Mucosa of rectum (tissue), 2 donors: ENCODE results near the gene SF1.

Experiments used
- H3K27ac ChIP-seq, 2 donors: one replicate each; pipeline ENCODE4 v1.7.0; 2013; ENCODE audit warnings: inconsistent platforms in 2 of 2, low read depth in 2 of 2, low read length in 2 of 2
- H3K27me3 ChIP-seq, 2 donors: one replicate each; pipeline ENCODE4 v1.7.0; 2013; ENCODE audit warnings: low read length in 2 of 2; ENCODE audit not compliant: control insufficient read depth in 2 of 2, insufficient read depth in 2 of 2
- H3K36me3 ChIP-seq, 2 donors: one replicate each; pipeline ENCODE4 v1.7.0; 2013; ENCODE audit warnings: low read length in 2 of 2; ENCODE audit not compliant: control insufficient read depth in 2 of 2, insufficient read depth in 2 of 2
- H3K4me1 ChIP-seq, 2 donors: one replicate each; pipeline ENCODE4 v1.7.0; 2013; ENCODE audit warnings: low read length in 2 of 2, mild to moderate bottlenecking in 1 of 2; ENCODE audit not compliant: control insufficient read depth in 2 of 2, insufficient read depth in 2 of 2
- H3K4me3 ChIP-seq, 2 donors: one replicate each; pipeline ENCODE4 v1.7.0; 2013; ENCODE audit warnings: low read length in 2 of 2
- H3K9ac ChIP-seq, 2 donors: one replicate each; pipeline ENCODE4 v1.7.0; 2013; ENCODE audit warnings: low read length in 2 of 2, low read depth in 1 of 2, mild to moderate bottlenecking in 1 of 2
- H3K9me3 ChIP-seq, 2 donors: one replicate each; pipeline ENCODE4 v1.7.0; 2013; ENCODE audit warnings: low read length in 2 of 2; ENCODE audit not compliant: control insufficient read depth in 2 of 2
- donor health status: healthy.
- donor health status: Normal muscosa, but diverticular disease.

The SF1 gene

GRCh38 chr11:64736654-64737053, 41.7 kb downstream of the SF1 start:
- H3K27ac ChIP-seq = no peak overlapping the region
- H3K36me3 ChIP-seq = peaks cover 0 to 2% of the 10 kb centered on the region in 2 donors
- H3K27me3 ChIP-seq = peaks cover 6 to 15% of the 10 kb centered on the region in 2 donors
- no peak overlapping the region for H3K4me3 ChIP-seq
- no peaks in the 10 kb centered on the region for H3K9me3 ChIP-seq
- no peak overlapping the region for H3K9ac ChIP-seq
- no peaks in the 10 kb centered on the region for H3K4me1 ChIP-seq

- H3K4me1 ChIP-seq = no peaks in the 10 kb centered on the region
- no peaks in the 10 kb centered on the region for H3K9me3 ChIP-seq
- no peak overlapping the region for H3K27ac ChIP-seq
- peaks cover 5 to 9% of the 10 kb centered on the region in 2 donors for H3K27me3 ChIP-seq
- H3K36me3 ChIP-seq = peaks cover 0 to 2% of the 10 kb centered on the region in 2 donors
- no peak overlapping the region for H3K4me3 ChIP-seq
- no peak overlapping the region for H3K9ac ChIP-seq
Measured at GRCh38 chr11:64735725-64736259, 42.5 kb downstream of the SF1 start.

- H3K9me3 ChIP-seq = no peaks in the 10 kb centered on the region
- no peak overlapping the region for H3K9ac ChIP-seq
- no peaks in the 10 kb centered on the region for H3K4me1 ChIP-seq
- H3K27ac ChIP-seq = no peak overlapping the region
- peaks cover 2 to 7% of the 10 kb centered on the region in 2 donors for H3K27me3 ChIP-seq
- H3K4me3 ChIP-seq = no peak overlapping the region
- H3K36me3 ChIP-seq = peaks cover 0 to 2% of the 10 kb centered on the region in 2 donors
Measured at GRCh38 chr11:64734811-64735724, 43.3 kb downstream of the SF1 start.

GRCh38 chr11:64731601-64732000, 46.7 kb downstream of the SF1 start:
- H3K9ac ChIP-seq = no peak overlapping the region
- no peaks in the 10 kb centered on the region for H3K4me1 ChIP-seq
- peaks cover 0 to 4% of the 10 kb centered on the region in 2 donors for H3K27me3 ChIP-seq
- H3K4me3 ChIP-seq = no peak overlapping the region
- no peaks in the 10 kb centered on the region for H3K9me3 ChIP-seq
- H3K36me3 ChIP-seq = no peaks in the 10 kb centered on the region
- H3K27ac ChIP-seq = no peak overlapping the region

- Histone ChIP-seq H3K9me3 (no peaks in the 10 kb centered on the region), H3K9ac (no peak overlapping the region), H3K27me3 (peaks cover 0 to 4% of the 10 kb centered on the region in 2 donors), H3K36me3 (no peaks in the 10 kb centered on the region), H3K4me3 (no peak overlapping the region), H3K4me1 (no peaks in the 10 kb centered on the region), H3K27ac (no peak overlapping the region)
Measured at GRCh38 chr11:64729851-64730382, 48.4 kb downstream of the SF1 start.

- no peaks in the 10 kb centered on the region for H3K9me3 ChIP-seq
- H3K4me1 ChIP-seq = no peaks in the 10 kb centered on the region
- no peak overlapping the region for H3K27ac ChIP-seq
- no peaks in the 10 kb centered on the region for H3K36me3 ChIP-seq
- no peak overlapping the region for H3K9ac ChIP-seq
- no peak overlapping the region for H3K4me3 ChIP-seq
- peaks cover 0 to 4% of the 10 kb centered on the region in 2 donors for H3K27me3 ChIP-seq
Measured at GRCh38 chr11:64728757-64729365, 49.5 kb downstream of the SF1 start.

- Histone ChIP-seq H3K27ac (no peak overlapping the region), H3K9ac (no peak overlapping the region), H3K27me3 (peaks cover 3 to 9% of the 10 kb centered on the region in 2 donors), H3K36me3 (no peaks in the 10 kb centered on the region), H3K4me1 (peaks cover 2 to 3% of the 10 kb centered on the region in 2 donors), H3K4me3 (no peak overlapping the region), H3K9me3 (no peaks in the 10 kb centered on the region)
Measured at GRCh38 chr11:64726867-64727530, 51.3 kb downstream of the SF1 start.

- Histone ChIP-seq H3K4me1 (peaks cover 2 to 3% of the 10 kb centered on the region in 2 donors), H3K27me3 (peaks cover 11 to 15% of the 10 kb centered on the region in 2 donors), H3K9ac (no peak overlapping the region), H3K36me3 (no peaks in the 10 kb centered on the region), H3K4me3 (no peak overlapping the region), H3K27ac (no peak overlapping the region), H3K9me3 (no peaks in the 10 kb centered on the region)
Measured at GRCh38 chr11:64726211-64726641, 52.1 kb downstream of the SF1 start.

GRCh38 chr11:64724863-64725532, 53.3 kb downstream of the SF1 start:
- H3K4me1 ChIP-seq = peaks cover 2 to 3% of the 10 kb centered on the region in 2 donors
- H3K9ac ChIP-seq = no peak overlapping the region
- H3K36me3 ChIP-seq = no peaks in the 10 kb centered on the region
- H3K27ac ChIP-seq = no peak overlapping the region
- H3K9me3 ChIP-seq = no peaks in the 10 kb centered on the region
- H3K27me3 ChIP-seq = peaks cover 14 to 16% of the 10 kb centered on the region in 2 donors
- H3K4me3 ChIP-seq = no peak overlapping the region
